Caco-2 (cell line): ENCODE measurements around the gene CTAG1B. TPM values are rescaled to one million over a fixed set of nuclear protein-coding genes. Genes with fewer than 3 reads are reported as not detected.
"Not testable (repeated sequence)": the region's sequence is repeated elsewhere in the genome, so short reads cannot be mapped to it uniquely, and the experiment has no call there.

Source experiments
- Bru-seq: library from RNA; stranded (reverse); fragments of 400-500 nt; gene quantifications from one replicate; lab custom pipeline; 2021; lab: Mats Ljungman, UMichigan
- BruChase-seq, 2 experiments: library from RNA; stranded (reverse); fragments of 400-500 nt; gene quantifications; one replicate each; lab custom pipeline; 2021; lab: Mats Ljungman, UMichigan
- BruUV-seq: library from RNA; stranded (reverse); fragments of 400-500 nt; replicated peaks from 2 replicates; lab custom pipeline; 2021; lab: Mats Ljungman, UMichigan
- CTCF ChIA-PET: fragments of 300-600 bp; sonication (Branson Sonifier 250); formaldehyde crosslinking; loops from one replicate; lab custom pipeline; 2022; ENCODE audit warnings: antibody characterized with exemption; lab: Charles Lee
- POLR2A ChIA-PET: fragments of 300-600 bp; sonication (Branson Sonifier 250); formaldehyde crosslinking; loops from one replicate; lab custom pipeline; 2022; ENCODE audit warnings: antibody characterized with exemption; lab: Charles Lee
- DNase-seq, 2 experiments: peaks; one replicate each; pipeline versions ENCODE4 v3.0.0 to v3.0.0-alpha.2; 2020 to 2022
- H3K27me3 ChIP-seq: replicated peaks from 2 replicates; pipeline ENCODE4 v1.6.0; 2011; ENCODE audit warnings: low read length; ENCODE audit not compliant: control insufficient read depth, insufficient read depth
- H3K36me3 ChIP-seq: 2 replicates; pipeline ENCODE4 v1.5.1; 2011; ENCODE audit warnings: low read length; ENCODE audit not compliant: control insufficient read depth, insufficient read depth
- H3K4me1 ChIP-seq: fragments of 250-450 bp; sonication (Bioruptor Pico); 2 replicates; pipeline ENCODE4 v1.5.1; 2020; ENCODE audit warnings: mild to moderate bottlenecking
- H3K4me3 ChIP-seq: 2 replicates; pipeline ENCODE4 v1.5.1; 2011; ENCODE audit warnings: low read depth, mild to moderate bottlenecking, control low read depth, low read length
- H3K9me3 ChIP-seq: fragments of 250-450 bp; sonication (Bioruptor Pico); 2 replicates; pipeline ENCODE4 v1.5.1; 2020; ENCODE audit warnings: mild to moderate bottlenecking, moderate library complexity
- H3K27ac Mint-ChIP-seq: one replicate; pipeline ENCODE4 v1.8.0; 2022; ENCODE audit warnings: mixed read lengths; ENCODE audit not compliant: unreplicated experiment
- H3K27me3 Mint-ChIP-seq: one replicate; pipeline ENCODE4 v1.8.0; 2022; ENCODE audit warnings: mixed read lengths; ENCODE audit not compliant: insufficient read depth, unreplicated experiment
- H3K36me3 Mint-ChIP-seq: one replicate; pipeline ENCODE4 v1.8.0; 2022; ENCODE audit warnings: mild to moderate bottlenecking, mixed read lengths; ENCODE audit not compliant: insufficient read depth, unreplicated experiment
- H3K4me1 Mint-ChIP-seq: one replicate; pipeline ENCODE4 v1.8.0; 2022; ENCODE audit warnings: low read depth, mixed read lengths; ENCODE audit not compliant: unreplicated experiment
- H3K4me3 Mint-ChIP-seq: one replicate; pipeline ENCODE4 v1.8.0; 2022; ENCODE audit warnings: mild to moderate bottlenecking, moderate library complexity, mixed read lengths; ENCODE audit not compliant: unreplicated experiment
- H3K9me3 Mint-ChIP-seq: one replicate; pipeline ENCODE4 v1.8.0; 2022; ENCODE audit warnings: mixed read lengths; ENCODE audit not compliant: unreplicated experiment
- CTCF ChIP-seq, 2 experiments: fragments of 200-600 bp in 1 of 2; IDR thresholded peaks; 1 replicate in 1 of 2; 2 replicates in 1 of 2; pipeline versions ENCODE4 v1.5.1 to v1.8.0; 2011 to 2022; ENCODE audit warnings: antibody characterized with exemption in 1 of 2, control low read depth in 1 of 2, inconsistent platforms in 1 of 2, low read depth in 1 of 2, low read length in 1 of 2, mild to moderate bottlenecking in 1 of 2, moderate library complexity in 1 of 2; ENCODE audit not compliant: insufficient read depth in 1 of 2, severe bottlenecking in 1 of 2, unreplicated experiment in 1 of 2
- intact Hi-C: fragments of 100-400 bp; cut with micrococcal nuclease; formaldehyde crosslinking; loops from one replicate; pipeline ENCODE4 v1.10.0; 2022; ENCODE audit not compliant: unreplicated experiment
- long read RNA-seq: library from polyadenylated mRNA; stranded (forward); transcript quantifications from one replicate; pipeline ENCODE4 v2.0.0, GENCODE V29; 2022
- total RNA-seq: library from RNA; stranded (reverse); gene quantifications from 2 replicates; pipeline ENCODE4 v1.2.3, GENCODE V29; 2022

The CTAG1B gene
- not detected in 2 replicates for total RNA-seq
- Bru-seq, nascent RNA, result not detected
- not detected for BruChase-seq, experiment 1, labeled RNA remaining after a 2-hour chase
- BruChase-seq, experiment 2, labeled RNA remaining after a 6-hour chase, result not detected
- long read RNA-seq, result 0 reads

DNA sequence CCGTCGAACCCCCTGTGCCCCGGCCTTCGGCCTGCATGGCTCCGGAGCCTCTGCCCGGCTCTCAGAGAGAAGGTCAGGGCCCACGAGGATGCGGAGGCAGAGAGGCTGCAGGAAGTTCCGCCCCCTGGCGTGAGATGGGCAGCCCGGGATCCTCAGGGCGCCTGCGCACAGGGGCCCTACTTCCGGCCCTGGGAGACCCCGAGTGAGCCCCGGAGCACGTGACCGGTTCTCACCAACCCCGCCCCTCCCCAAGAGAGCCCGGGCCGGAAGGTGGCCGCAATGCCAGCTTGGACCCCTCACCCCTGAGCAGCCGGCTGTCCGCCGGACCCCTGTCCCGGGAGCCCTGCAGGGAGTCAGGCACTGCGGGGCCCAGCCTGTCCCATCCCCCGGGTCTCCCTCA lies at the start of gene CTAG1B:
CTAG1B (minus strand) TSS at position 101 of the 400 bp plus-strand sequence; CDS start at position 37, 64 bp downstream.
- POLR2A ChIA-PET, H3K4me3 Mint-ChIP-seq, H3K4me3 ChIP-seq, BruUV-seq, H3K4me1 ChIP-seq, H3K27me3 ChIP-seq, H3K27ac Mint-ChIP-seq, H3K36me3 Mint-ChIP-seq, H3K9me3 ChIP-seq, H3K4me1 Mint-ChIP-seq, H3K9me3 Mint-ChIP-seq, DNase-seq, H3K36me3 ChIP-seq, intact Hi-C loops, H3K27me3 Mint-ChIP-seq, CTCF ChIA-PET: not testable (repeated sequence)

GRCh38 chrX:154661899-154662298 lies 42.8 kb upstream of the CTAG1B start:
- Histone ChIP-seq H3K9me3 (no peaks in the 10 kb centered on the region), H3K4me1 (no peaks in the 10 kb centered on the region), H3K27me3 (no peaks in the 10 kb centered on the region), H3K36me3 (no peaks in the 10 kb centered on the region), H3K4me3 (no peak overlapping the region)
- ChIA-PET POLR2A (no interaction called here), CTCF (no interaction called here)
- Mint-ChIP-seq H3K27me3 (peaks cover 7% of the 10 kb centered on the region), H3K4me3 (no peak overlapping the region), H3K4me1 (no peaks in the 10 kb centered on the region), H3K27ac (no peak overlapping the region), H3K36me3 (no peaks in the 10 kb centered on the region), H3K9me3 (peaks cover 24% of the 10 kb centered on the region)
- BruUV-seq, result no TSS peak
- no peak for TF ChIP-seq CTCF (IDR thresholded peaks at IDR 0.05; ENCODE audit: insufficient read depth in 1 of 2, low read depth in 1 of 2, low read length in 1 of 2, severe bottlenecking in 1 of 2, unreplicated experiment in 1 of 2)
- no peak for DNase-seq
- intact Hi-C loops, result no loop called here

GRCh38 chrX:154661170-154661569 lies 42.1 kb upstream of the CTAG1B start:
- H3K27me3 Mint-ChIP-seq, result peaks cover 10% of the 10 kb centered on the region
- CTCF ChIA-PET, result no interaction called here
- Histone ChIP-seq H3K4me1 (no peaks in the 10 kb centered on the region), H3K9me3 (no peaks in the 10 kb centered on the region), H3K4me3 (no peak overlapping the region), H3K27me3 (no peaks in the 10 kb centered on the region), H3K36me3 (no peaks in the 10 kb centered on the region)
- POLR2A ChIA-PET, result no interaction called here
- H3K27ac Mint-ChIP-seq, result no peak overlapping the region
- H3K4me3 Mint-ChIP-seq, result no peak overlapping the region
- intact Hi-C loops, result no loop called here
- peaks cover 24% of the 10 kb centered on the region for H3K9me3 Mint-ChIP-seq
- H3K4me1 Mint-ChIP-seq, result no peaks in the 10 kb centered on the region
- no peaks in the 10 kb centered on the region for H3K36me3 Mint-ChIP-seq
- no peak for DNase-seq
- BruUV-seq, result no TSS peak
- no peak for TF ChIP-seq CTCF (IDR thresholded peaks at IDR 0.05; ENCODE audit: insufficient read depth in 1 of 2, low read depth in 1 of 2, low read length in 1 of 2, severe bottlenecking in 1 of 2, unreplicated experiment in 1 of 2)
